GM19099 (cell line): ENCODE measurements around the gene VDR.

ENCODE experiments used
- POLR2A ChIP-seq: IDR thresholded peaks from 3 replicates; pipeline ENCODE4 v1.6.1; 2011; ENCODE audit warnings: low read depth; ENCODE audit not compliant: insufficient read length; ENCODE audit errors: extremely low read depth

VDR gene

GRCh38 chr12:47839214-47839876, 65.4 kb downstream of the VDR start:
- TF ChIP-seq POLR2A: no peak

- no peak for TF ChIP-seq POLR2A
Measured at GRCh38 chr12:47838286-47838931, 66.4 kb downstream of the VDR start.

- TF ChIP-seq POLR2A: no peak
Measured at GRCh38 chr12:47837190-47838171, 67.3 kb downstream of the VDR start.

GRCh38 chr12:47835831-47836155, 69.0 kb downstream of the VDR start:
- no peak for TF ChIP-seq POLR2A

- TF ChIP-seq POLR2A: no peak
Measured at GRCh38 chr12:47835006-47835830, 69.6 kb downstream of the VDR start.

- no peak for TF ChIP-seq POLR2A
Measured at GRCh38 chr12:47834199-47834903, 70.4 kb downstream of the VDR start.

- TF ChIP-seq POLR2A: no peak
Measured at GRCh38 chr12:47833591-47834012, 71.2 kb downstream of the VDR start.

GRCh38 chr12:47832263-47832933, 72.4 kb downstream of the VDR start:
- no peak for TF ChIP-seq POLR2A

GRCh38 chr12:47829584-47829983, 75.2 kb downstream of the VDR start:
- no peak for TF ChIP-seq POLR2A

- no peak for TF ChIP-seq POLR2A
Measured at GRCh38 chr12:47828976-47829482, 75.8 kb downstream of the VDR start.

GRCh38 chr12:47828008-47828975, 76.5 kb downstream of the VDR start:
- TF ChIP-seq POLR2A: no peak

- TF ChIP-seq POLR2A: no peak
Measured at GRCh38 chr12:47825173-47825639, 79.6 kb downstream of the VDR start.
